Erythroblast (primary cell): ENCODE data around the gene CSNK1D.

Experiments used
- DNase-seq, 2 experiments: peaks; one replicate each; lab custom pipeline; 2025; lab: John Stamatoyannopoulos, UW
- GATA1 ChIP-seq: IDR thresholded peaks from 2 replicates; pipeline ENCODE4 v1.6.1; 2011; ENCODE audit warnings: low read depth, mild to moderate bottlenecking, control low read depth, low read length, moderate library complexity
- POLR2A ChIP-seq: IDR thresholded peaks from 2 replicates; pipeline ENCODE4 v1.6.1; 2011; ENCODE audit warnings: mild to moderate bottlenecking, low read length

Gene CSNK1D

DNA sequence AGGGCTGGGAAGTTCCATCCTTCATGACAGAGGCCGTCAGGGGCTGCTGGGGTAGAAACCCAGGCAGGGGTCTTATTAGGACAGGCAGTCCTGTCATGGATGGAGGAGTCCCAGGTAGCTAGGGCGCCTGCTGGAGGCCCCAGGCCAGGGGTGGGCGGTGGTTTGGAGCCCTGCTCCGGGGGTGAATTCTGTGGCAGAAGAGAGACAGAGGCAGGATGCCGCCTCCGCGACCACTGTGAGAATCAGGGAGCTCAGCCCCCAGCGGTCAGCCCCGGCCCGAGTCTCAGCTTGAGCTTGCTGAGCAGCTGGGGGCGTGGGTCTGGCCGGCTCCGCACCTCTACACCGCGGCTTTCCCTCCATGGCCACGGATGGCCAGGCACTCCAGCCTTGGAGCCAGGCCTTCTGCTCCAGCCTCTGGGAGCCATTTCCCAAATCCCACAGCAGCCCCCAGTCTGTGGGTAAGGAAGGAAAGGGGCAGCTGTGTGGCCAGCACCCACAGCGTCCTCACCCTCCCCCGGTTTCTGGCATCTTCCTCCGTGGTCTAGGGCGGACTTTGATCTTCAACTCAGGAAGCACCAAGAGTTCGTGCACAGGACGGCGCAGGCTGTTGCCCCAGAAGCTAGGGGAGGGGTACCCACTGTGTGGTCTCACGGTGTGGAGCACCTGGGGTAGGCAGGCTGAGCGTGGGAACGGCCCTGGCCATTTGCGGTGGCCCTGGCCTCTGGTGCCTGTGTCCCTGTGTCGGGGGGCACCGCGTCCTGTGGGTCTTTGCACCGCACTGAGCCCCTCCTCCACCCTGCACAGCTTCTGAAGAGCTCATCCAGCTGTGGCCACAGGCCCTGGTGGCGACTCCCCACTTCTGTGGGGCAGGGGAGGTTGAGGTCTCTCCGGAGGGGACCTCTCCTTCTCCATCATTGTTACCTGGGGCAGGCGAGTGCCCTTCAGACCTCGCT, 29.8 kb upstream of the CSNK1D start:
- no peak for DNase-seq
- TF ChIP-seq POLR2A = no peak
- no peak for TF ChIP-seq GATA1

- TF ChIP-seq GATA1 = no peak
- no peak for DNase-seq
Measured at GRCh38 chr17:82302568-82302963, 29.1 kb upstream of the CSNK1D start.

DNA sequence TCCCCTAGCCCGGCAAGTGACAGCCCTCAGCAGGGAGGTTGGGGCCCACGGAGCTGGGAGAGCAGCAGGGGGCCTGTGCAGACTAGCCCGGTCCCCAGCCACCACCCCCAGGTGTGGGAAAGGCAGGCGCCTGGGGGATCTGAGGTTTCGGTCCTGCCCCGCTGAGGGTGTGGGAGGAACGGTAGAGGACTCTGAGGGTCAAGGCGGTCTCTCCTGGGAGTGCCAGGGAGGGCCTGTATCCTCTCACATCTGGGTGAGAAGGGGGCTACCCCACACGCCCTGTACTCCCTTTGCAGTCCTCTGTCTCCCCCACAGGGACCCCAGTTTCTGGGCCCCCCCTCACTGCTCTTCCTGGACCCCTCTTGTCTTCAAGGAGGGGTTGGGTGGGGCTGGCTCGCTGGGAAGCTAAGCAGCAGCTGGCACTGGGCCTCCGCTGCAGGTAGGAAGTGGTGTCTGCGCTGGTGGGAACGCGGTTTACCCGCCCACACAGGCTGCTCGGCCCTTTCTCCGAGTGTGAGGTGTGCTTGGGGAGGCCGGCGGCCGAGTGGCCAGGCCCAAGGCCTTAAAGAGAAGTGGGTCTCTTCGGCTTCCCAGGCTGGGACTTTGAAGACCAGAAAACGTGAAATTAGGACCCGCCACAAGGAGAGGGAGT, 28.5 kb upstream of the CSNK1D start:
- no peak for DNase-seq
- TF ChIP-seq POLR2A (no peak), GATA1 (no peak)

- TF ChIP-seq POLR2A = no peak
- no peak for TF ChIP-seq GATA1
- DNase-seq = no peak
Measured at GRCh38 chr17:82301300-82301915, 27.9 kb upstream of the CSNK1D start.

DNA sequence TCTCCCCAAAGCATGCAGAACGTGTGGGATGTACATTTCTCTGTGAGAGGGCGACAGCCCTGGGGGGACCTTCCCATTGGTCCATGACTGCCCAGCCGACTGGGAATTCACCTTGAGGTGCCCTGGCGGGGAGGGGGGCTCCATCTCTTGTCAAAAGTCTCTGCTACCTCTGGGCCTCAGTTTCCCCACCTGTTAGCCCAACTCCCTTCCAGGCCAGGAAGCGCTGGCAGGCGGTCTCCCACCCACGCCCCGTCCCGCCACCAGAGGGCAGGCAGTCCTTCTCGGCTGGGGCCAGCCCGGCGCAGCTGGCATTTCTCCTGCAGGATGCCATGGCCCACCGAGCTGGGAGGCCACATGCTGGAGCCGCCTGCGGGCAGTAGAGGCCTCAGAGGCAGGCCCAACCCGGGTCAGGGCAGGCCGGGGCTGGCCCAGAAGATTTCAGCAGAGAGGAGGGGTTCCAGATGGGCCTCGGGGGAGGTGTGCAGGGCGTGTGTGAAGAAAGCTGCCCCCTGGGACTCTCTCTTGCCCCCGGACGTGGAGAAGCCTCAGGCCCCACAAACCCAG, 27.3 kb upstream of the CSNK1D start:
- DNase-seq = peak; percentile 24 to 51

DNA sequence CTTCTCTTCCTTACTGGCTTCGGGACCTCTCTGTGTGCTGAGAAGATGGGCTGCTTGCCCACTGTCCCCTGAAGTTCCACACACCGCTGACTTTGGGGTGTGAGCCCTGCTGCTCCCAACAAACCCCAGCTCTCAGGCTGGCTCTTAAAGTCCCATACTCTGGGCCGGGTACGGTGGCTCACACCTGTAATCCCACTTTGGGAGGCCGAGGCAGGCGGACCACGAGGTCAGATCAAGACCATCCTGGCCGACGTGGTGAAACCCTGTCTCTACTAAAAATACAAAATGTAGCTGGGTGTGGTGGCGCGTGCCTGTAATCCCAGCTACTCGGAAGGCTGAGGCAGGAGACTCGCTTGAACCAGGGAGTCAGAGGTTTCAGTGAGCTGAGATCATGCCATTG, 26.7 kb upstream of the CSNK1D start:
- no peak for TF ChIP-seq GATA1
- no peak for TF ChIP-seq POLR2A
- DNase-seq = no peak

More for the DNA sequence above, 27.3 kb upstream of the CSNK1D start:
- TF ChIP-seq POLR2A (no peak), GATA1 (no peak)

DNA sequence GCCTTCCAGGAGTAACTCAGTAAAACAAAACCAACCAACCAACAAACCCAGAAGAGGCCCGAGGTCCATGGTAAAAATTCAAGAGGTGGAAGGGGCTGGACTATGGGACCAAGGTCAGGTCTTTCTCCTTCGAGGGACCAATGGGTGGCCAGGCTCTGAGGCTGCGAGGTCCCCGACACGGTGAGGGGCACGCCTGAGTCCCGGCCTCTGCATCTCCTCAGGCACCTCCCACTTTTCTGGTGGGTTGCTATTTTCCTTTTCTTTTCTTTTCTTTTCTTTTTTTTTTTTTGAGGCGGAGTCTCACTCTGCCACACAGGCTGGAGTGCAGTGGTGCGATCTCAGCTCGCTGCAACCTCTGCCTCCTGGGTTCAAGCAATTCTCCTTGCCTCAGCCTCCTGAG, 26.0 kb upstream of the CSNK1D start:
- no peak for TF ChIP-seq POLR2A
- TF ChIP-seq GATA1 = no peak
- DNase-seq = no peak

- TF ChIP-seq GATA1 (no peak), POLR2A (peak; percentile 38)
- DNase-seq = no peak
Measured at GRCh38 chr17:82298538-82299421, 25.3 kb upstream of the CSNK1D start.

DNA sequence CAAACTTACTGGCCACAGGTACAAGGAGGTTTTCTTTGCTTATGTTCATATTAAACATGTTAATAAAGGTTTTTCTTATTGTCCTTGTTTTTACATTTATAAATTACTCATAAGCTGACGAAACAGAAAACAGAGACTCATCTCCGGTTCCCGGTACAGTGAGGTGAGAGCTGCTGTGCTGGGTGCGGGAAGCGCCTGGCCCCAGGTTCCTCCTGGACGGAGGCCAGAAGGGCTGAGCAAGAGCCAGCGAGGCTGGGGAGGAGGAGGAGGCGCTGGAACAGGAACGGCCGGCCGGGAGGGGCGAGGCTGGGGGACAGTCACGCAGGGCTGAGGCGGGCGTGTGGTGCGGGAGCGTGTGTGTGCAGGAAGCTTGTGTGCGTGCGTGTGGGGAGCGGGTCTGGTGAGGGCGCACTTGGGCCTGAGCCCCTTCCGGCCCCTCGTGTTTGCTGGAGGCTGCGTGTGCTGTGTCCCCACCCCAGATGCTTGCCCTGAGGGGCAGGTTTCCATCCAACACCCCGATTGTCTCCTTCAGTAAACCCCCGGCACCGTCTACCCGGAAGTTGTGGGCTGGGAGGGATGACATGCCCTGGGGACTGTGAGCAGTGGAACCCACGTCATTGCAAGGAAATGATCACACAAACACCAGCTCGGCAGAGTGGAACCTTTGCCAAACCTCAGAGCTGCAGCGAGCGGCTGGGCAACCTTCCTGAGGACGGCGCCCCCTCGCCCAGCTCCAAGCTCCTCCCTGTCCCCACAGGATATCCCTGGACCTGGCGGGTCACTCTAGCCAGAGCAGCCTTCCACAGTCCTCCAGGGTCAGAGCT, 24.4 kb upstream of the CSNK1D start:
- TF ChIP-seq GATA1 (no peak), POLR2A (peak; percentile 59)
- peak; percentile 63 to 80 for DNase-seq

GRCh38 chr17:82297280-82297713, 23.8 kb upstream of the CSNK1D start:
- TF ChIP-seq POLR2A = peak; percentile 55
- no peak for TF ChIP-seq GATA1
- peak in 1 of 2 experiments; percentile 63 for DNase-seq

DNA sequence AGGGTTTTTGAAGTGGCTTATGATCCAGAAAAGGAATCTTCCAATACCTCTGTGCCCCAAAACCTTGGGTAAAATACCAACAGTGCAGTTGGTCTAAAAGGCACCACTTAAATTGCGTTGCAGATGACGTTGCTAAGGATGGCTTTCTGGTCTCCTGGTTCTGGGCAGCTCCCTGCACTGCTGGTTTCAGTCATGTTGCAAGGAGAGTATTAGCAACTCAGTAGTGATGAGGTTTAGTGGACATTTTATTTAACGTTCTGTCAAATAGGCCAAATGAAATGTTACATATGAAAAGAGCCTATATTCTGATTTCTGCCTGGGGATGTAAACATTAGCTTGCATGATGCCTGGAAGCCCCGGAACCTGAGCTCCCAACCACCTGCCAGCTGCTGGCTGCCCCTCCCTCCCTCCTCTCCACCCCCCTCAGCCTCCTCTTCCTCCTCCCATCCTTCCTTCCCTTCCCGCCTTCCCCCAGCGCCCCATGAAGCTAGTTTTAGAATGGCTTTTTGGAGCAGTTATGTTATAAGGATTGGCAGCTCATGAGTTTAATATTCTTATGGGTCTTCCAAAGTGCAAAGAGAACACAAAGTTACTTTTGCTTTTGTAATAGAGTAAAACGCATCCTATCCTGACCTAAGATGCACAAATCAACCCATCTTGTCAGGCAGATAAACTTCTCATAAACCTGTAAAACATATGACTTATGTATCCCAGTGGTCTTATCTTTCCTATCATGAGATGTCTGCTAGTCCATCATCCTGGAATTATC, 23.2 kb upstream of the CSNK1D start:
- DNase-seq = no peak

GRCh38 chr17:82295472-82295814, 21.9 kb upstream of the CSNK1D start:
- TF ChIP-seq GATA1 (no peak), POLR2A (no peak)
- no peak for DNase-seq

More for the DNA sequence above, 23.2 kb upstream of the CSNK1D start:
- TF ChIP-seq GATA1 (no peak), POLR2A (no peak)
